ENCODE measurements around the gene AZU1. TPM values are rescaled to one million over a fixed set of nuclear protein-coding genes. Genes with fewer than 3 reads are reported as not detected.

AZU1 gene
- total RNA-seq, 4 donors from 2014 or later = 0.42 TPM; not detected in 3

- H3K27me3 ChIP-seq = peaks cover 0 to 67% of the 10 kb centered on the region in 2 donors
- H3K27ac ChIP-seq = peak within 1 kb of the TSS; percentile 67 to 87 (median 80)
Observed at GRCh38 chr19:858868-859843, 31.5 kb downstream of the AZU1 start, which contains the start of gene CFD. Gene CFD, plus strand, starts transcription at chr19:859664. Its CDS starts 26 bp downstream, at chr19:859690.

GRCh38 chr19:861141-861755 is 33.6 kb downstream of the AZU1 start:
- TF ChIP-seq CTCF (IDR thresholded peaks at IDR 0.05) = no peak
- no peak for TF ChIP-seq POLR2A (IDR thresholded peaks at IDR 0.05)
- no peak for TF ChIP-seq EP300 (IDR thresholded peaks at IDR 0.05)
- H3K27ac ChIP-seq = no peak overlapping the region
- no peaks in the 10 kb centered on the region for H3K9me3 ChIP-seq
- H3K36me3 ChIP-seq = peaks cover 0 to 8% (median 0%) of the 10 kb centered on the region in 3 donors
- H3K4me1 ChIP-seq = peaks cover 0 to 48% (median 10%) of the 10 kb centered on the region in 4 donors
- H3K4me3 ChIP-seq = peak overlapping the region in 3 of 4 donors; percentile 15 to 53 (median 32)
- H3K27me3 ChIP-seq = peaks cover 0 to 48% of the 10 kb centered on the region in 2 donors
- DNase-seq (ENCODE audit: low spot score in 2 of 2) = no peak
- 56 to 70% methylated on average over 19 to 30 of the region's 35 CpGs for WGBS, 2 donors

More at GRCh38 chr19:858868-859843, 31.5 kb downstream of the AZU1 start, which contains the start of gene CFD:
- TF ChIP-seq POLR2A (IDR thresholded peaks at IDR 0.05) (peak in 1 of 2 donors; percentile 69), CTCF (IDR thresholded peaks at IDR 0.05) (peak in 1 of 5 experiments; percentile 17), EP300 (IDR thresholded peaks at IDR 0.05) (peak in 1 of 2 donors; percentile 86)
- Histone ChIP-seq H3K4me1 (peaks cover 0 to 47% (median 10%) of the 10 kb centered on the region in 4 donors), H3K4me3 (peak within 1 kb of the TSS; percentile 31 to 53 (median 40)), H3K9me3 (no peaks in the 10 kb centered on the region), H3K36me3 (no peaks in the 10 kb centered on the region)
- DNase-seq (ENCODE audit: low spot score in 2 of 2) = peak; percentile 70 to 75
- WGBS, 2 donors = 31 to 34% methylated on average over 12 to 23 of the region's 24 CpGs

GRCh38 chr19:861756-862580 is 34.3 kb downstream of the AZU1 start:
- Histone ChIP-seq H3K4me1 (peaks cover 0 to 48% (median 10%) of the 10 kb centered on the region in 4 donors), H3K9me3 (no peaks in the 10 kb centered on the region), H3K36me3 (peaks cover 0 to 8% (median 0%) of the 10 kb centered on the region in 3 donors), H3K27me3 (peaks cover 0 to 42% of the 10 kb centered on the region in 2 donors), H3K4me3 (peak overlapping the region in 2 of 4 donors; percentile 32 to 53), H3K27ac (peak overlapping the region in 2 of 4 donors; percentile 3 to 54)
- TF ChIP-seq EP300 (IDR thresholded peaks at IDR 0.05) (no peak), CTCF (IDR thresholded peaks at IDR 0.05) (no peak), POLR2A (IDR thresholded peaks at IDR 0.05) (no peak)
- DNase-seq (ENCODE audit: low spot score in 2 of 2) = no peak
- WGBS, 2 donors = 27 to 34% methylated on average over 48 to 58 of the region's 60 CpGs

GRCh38 chr19:862581-863314 is 35.1 kb downstream of the AZU1 start:
- Histone ChIP-seq H3K36me3 (peaks cover 0 to 16% (median 0%) of the 10 kb centered on the region in 3 donors), H3K9me3 (no peaks in the 10 kb centered on the region), H3K27me3 (peaks cover 0 to 42% of the 10 kb centered on the region in 2 donors), H3K4me3 (peak overlapping the region in 1 of 4 donors; percentile 6), H3K4me1 (peaks cover 0 to 48% (median 10%) of the 10 kb centered on the region in 4 donors), H3K27ac (peak overlapping the region in 1 of 4 donors; percentile 3)
- TF ChIP-seq POLR2A (IDR thresholded peaks at IDR 0.05) (no peak), CTCF (IDR thresholded peaks at IDR 0.05) (no peak), EP300 (IDR thresholded peaks at IDR 0.05) (no peak)
- WGBS, 2 donors = 18 to 27% methylated on average over 25 to 46 of the region's 48 CpGs
- DNase-seq (ENCODE audit: low spot score in 2 of 2) = peak; percentile 64 to 68
